DMS 273 (cell line): ENCODE results near the gene AKNA.

Source experiments
- DNase-seq: peaks from one replicate; lab custom pipeline; 2025; ENCODE audit not compliant: unreplicated experiment; lab: John Stamatoyannopoulos, UW

AKNA gene

GRCh38 chr9:114308361-114308950, 79.3 kb downstream of the AKNA start:
- no peak for DNase-seq

GRCh38 chr9:114307899-114308267, 79.9 kb downstream of the AKNA start:
- no peak for DNase-seq

- DNase-seq: no peak
Measured at GRCh38 chr9:114304416-114305188, 83.2 kb downstream of the AKNA start.

GRCh38 chr9:114303977-114304376, 83.8 kb downstream of the AKNA start:
- peak; percentile 27 for DNase-seq

GRCh38 chr9:114303571-114303970, 84.2 kb downstream of the AKNA start:
- no peak for DNase-seq

GRCh38 chr9:114302727-114303126, 85.1 kb downstream of the AKNA start:
- no peak for DNase-seq

GRCh38 chr9:114301798-114302565, 85.8 kb downstream of the AKNA start:
- no peak for DNase-seq

- DNase-seq: no peak
Measured at GRCh38 chr9:114300846-114301797, 86.7 kb downstream of the AKNA start.

GRCh38 chr9:114300153-114300845, 87.5 kb downstream of the AKNA start:
- no peak for DNase-seq

- no peak for DNase-seq
Measured at GRCh38 chr9:114299286-114300152, 88.3 kb downstream of the AKNA start.

GRCh38 chr9:114296338-114296737, 91.4 kb downstream of the AKNA start:
- no peak for DNase-seq

- DNase-seq: no peak
Measured at GRCh38 chr9:114294664-114295063, 93.1 kb downstream of the AKNA start.

- DNase-seq: no peak
Measured at GRCh38 chr9:114291886-114292590, 95.7 kb downstream of the AKNA start.

GRCh38 chr9:114291064-114291474, 96.7 kb downstream of the AKNA start:
- DNase-seq: peak; percentile 84

- DNase-seq: peak; percentile 56
Measured at GRCh38 chr9:114290561-114290986, 97.2 kb downstream of the AKNA start.

- DNase-seq: peak; percentile 72
Measured at GRCh38 chr9:114289571-114290481, 98.0 kb downstream of the AKNA start.

GRCh38 chr9:114289106-114289505, 98.7 kb downstream of the AKNA start:
- no peak for DNase-seq
